Measurements from ENCODE around the gene EDEM2.
"Not testable (repeated sequence)": the region's sequence is repeated elsewhere in the genome, so short reads cannot be mapped to it uniquely, and the experiment has no call there.

EDEM2 gene

DNA sequence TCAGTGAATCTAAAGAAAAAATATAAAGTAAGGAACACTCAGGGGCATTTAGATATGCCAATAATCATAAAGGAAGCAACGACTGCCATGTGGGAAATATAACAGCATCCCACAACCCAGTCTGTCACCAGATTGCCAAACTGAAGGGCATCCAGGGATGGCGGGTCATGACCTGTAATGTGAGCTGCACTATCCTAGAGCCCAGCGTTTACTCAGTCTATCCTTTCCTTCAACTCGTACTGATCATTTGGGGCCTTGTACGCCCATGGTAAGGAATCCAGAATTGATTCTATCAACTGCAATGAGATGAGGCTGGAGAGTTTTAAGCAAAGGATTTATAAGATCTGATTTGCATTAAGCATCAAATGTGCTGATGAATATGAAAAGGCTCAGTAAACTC lies 59.8 kb downstream of the EDEM2 start:
- DNase-seq (ENCODE audit: low read depth) = no peak

DNA sequence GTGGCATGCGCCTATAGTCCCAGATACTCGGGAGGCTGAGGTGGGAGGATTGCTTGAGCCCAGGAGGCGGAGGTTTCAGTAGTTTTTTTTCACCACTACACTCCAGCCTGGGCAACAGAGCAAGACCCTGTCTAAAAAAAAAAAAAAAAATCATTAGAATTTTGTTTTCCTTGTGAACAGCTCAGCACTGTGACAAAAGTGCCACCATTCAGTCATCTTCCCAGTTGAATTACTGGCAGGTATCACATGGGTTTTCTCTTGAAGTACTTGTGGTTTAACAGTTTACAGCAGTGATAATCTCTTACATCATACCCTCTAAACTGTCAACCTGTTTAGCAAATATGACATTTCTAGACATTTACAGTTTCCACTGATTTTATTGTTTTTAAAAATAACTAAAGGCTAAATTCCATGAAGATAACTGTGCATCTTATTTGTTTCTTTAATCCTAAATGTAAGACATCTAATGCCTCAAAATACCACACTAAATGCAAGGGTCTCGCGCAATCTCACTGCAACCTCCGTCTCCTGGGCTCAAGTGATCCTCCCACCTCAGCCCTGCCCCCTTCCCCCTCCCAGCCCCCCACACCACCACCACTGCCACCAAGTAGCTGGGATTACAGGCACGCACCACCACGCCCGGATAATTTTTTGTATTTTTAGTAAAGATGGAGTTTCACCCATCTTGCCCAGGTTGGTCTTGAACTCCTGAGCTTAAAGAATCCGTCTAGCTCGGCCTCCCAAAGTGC lies 61.5 kb downstream of the EDEM2 start:
- no peak for DNase-seq (ENCODE audit: low read depth)

DNA sequence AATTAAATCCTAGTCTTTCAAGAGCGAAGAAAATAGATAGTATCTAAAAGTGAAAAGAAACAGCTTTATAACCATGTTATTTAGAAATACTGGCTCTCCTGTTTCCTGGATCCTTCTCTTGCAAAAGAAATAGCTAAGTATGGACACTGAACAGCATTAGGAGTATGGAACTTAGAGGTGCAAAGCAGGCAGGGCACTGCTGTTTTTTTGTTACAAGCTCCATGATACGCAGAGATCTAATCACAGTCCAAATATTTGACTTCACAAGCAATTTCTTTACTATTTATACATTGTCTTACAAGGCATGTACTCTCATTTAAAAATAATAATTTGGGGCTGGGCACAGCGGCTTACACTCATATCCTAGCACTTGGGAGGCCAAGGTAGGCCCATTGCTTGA lies 62.1 kb downstream of the EDEM2 start:
- no peak for DNase-seq (ENCODE audit: low read depth)

GRCh38 chr20:35080348-35080642 lies 66.8 kb downstream of the EDEM2 start:
- DNase-seq (ENCODE audit: low read depth) = not testable (repeated sequence)

DNA sequence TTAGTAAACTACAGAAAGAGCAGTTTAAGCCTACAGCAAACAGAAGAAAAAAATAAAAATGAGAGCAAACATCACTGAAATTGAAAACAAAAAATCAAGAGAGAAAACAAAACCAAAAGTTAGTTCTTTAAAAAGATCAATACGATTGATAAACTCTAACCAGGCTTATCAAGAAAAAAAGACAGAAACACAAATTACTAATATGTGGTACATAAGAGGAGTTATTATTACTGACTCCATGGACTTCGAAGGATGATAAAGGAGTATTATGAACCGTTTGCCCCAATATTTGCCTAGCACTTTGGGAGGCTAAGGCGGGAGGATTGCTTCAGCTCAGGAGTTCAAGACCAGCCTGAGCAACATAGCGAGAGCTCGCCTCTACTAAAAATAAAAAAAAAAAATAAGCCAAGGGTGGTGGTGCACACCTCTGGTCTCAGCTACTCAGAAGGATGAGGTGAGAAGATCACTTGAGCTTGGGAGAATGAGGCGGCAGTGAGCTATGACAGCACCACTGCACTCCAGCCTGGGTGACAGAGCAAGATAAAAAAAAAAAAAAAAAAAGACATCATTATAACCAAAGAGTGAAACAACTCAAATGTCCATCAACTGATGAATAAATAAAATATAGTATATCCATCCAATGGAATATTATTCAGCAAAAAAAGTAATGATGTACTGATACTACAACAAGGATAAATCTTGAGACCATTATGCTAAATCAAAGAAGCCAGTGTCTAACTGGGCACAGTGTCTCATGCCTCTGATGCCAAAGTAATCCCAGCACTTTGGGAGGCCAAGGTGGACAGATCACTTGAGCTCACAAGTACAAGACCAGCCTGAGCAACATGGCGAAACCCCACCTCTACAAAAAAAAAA lies 67.4 kb downstream of the EDEM2 start:
- no peak for DNase-seq (ENCODE audit: low read depth)

DNA sequence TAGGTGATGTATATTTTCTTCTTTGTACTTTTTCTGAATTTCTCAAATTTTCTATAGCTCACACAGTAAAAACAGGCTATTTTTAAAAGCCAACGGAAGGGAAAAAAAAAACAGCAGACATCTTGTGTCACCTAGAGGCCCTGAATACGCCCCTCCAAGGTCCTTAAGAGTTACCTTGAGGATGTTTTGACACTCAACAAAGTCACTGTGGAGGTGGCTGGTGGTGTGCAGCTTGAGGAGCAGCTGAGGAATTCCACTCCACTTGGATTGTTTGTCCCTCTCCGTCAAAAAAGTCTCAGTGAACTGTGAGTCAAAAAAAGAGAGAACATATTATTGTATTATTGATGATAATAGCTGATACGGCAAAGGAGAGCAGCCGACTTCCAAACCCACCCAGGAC lies 69.3 kb downstream of the EDEM2 start:
- no peak for DNase-seq (ENCODE audit: low read depth)

GRCh38 chr20:35077341-35077740 lies 69.8 kb downstream of the EDEM2 start:
- no peak for DNase-seq (ENCODE audit: low read depth)

DNA sequence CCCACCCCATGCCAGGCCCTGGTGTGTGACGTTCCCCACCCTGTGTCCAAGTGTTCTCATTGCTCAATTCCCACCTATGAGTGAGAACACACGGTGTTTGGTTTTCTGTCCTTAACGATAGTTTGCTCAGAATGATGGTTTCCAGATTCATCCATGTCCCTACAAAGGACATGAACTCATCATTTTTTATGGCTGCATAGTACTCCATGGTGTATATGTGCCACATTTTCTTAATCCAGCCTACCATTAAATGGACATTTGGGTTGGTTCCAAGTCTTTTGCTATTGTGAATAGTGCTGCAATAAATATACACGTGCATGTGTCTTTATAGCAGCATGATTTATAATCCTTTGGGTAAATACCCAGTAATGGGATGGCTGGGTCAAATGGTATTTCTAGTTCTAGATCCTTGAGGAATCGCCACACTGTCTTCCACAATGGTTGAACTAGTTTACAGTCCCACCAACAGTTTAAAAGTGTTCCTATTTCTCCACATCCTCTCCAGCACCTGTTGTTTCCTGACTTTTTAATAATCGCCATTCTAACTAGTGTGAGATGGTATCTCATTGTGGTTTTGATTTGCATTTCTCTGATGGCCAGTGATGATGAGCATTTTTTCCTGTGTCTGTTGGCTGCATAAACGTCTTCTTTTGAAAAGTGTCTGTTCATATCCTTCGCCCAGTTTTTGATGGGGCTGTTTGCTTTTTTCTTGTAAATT lies 75.5 kb downstream of the EDEM2 start:
- not testable (repeated sequence) for DNase-seq (ENCODE audit: low read depth)

- no peak for DNase-seq (ENCODE audit: low read depth)
Observed at GRCh38 chr20:35066194-35066593, 80.9 kb downstream of the EDEM2 start.

Measured in activated T-helper 1 cell treated with Interleukin-2 at 50 U/mL for 16 hours (primary cell).